ENCODE measurements around the gene ATP6V0C. TPM values are rescaled to one million over a fixed set of nuclear protein-coding genes. Genes with fewer than 3 reads are reported as not detected.

The ATP6V0C gene
- total RNA-seq, 1 donor: 18.8 TPM

- TF ChIP-seq CTCF (IDR thresholded peaks at IDR 0.05; ENCODE audit: extremely low read depth, low read depth, low read length): no peak
- peak; percentile 42 for DNase-seq (ENCODE audit: insufficient read length, low spot score, missing footprints)
- no peak overlapping the region for H3K27ac ChIP-seq (ENCODE audit: low read depth, low read length)
- H3K79me2 ChIP-seq (ENCODE audit: insufficient read depth, low read length): peaks cover 18% of the 10 kb centered on the region
- no peaks in the 10 kb centered on the region for H3K27me3 ChIP-seq (ENCODE audit: insufficient read depth, low read length)
- H3K4me1 ChIP-seq (ENCODE audit: insufficient read depth, low read length): peaks cover 10% of the 10 kb centered on the region
- no peak overlapping the region for H3K4me3 ChIP-seq (ENCODE audit: insufficient read depth, low read length)
- H2AFZ ChIP-seq (ENCODE audit: low read length): no peak overlapping the region
- H3K9me3 ChIP-seq (ENCODE audit: low read depth, low read length): no peaks in the 10 kb centered on the region
- H3K36me3 ChIP-seq (ENCODE audit: insufficient read depth, low read length): peaks cover 15% of the 10 kb centered on the region
- peaks cover 19% of the 10 kb centered on the region for H4K20me1 ChIP-seq (ENCODE audit: insufficient read depth, low read length)
- no peak overlapping the region for H3K4me2 ChIP-seq (ENCODE audit: insufficient read depth, low read length)
Observed at GRCh38 chr16:2493605-2494004, 20.1 kb upstream of the ATP6V0C start.

- H3K27me3 ChIP-seq (ENCODE audit: insufficient read depth, low read length): no peaks in the 10 kb centered on the region
- H4K20me1 ChIP-seq (ENCODE audit: insufficient read depth, low read length): peaks cover 22% of the 10 kb centered on the region
- peaks cover 10% of the 10 kb centered on the region for H3K4me1 ChIP-seq (ENCODE audit: insufficient read depth, low read length)
- H3K4me2 ChIP-seq (ENCODE audit: insufficient read depth, low read length): no peak overlapping the region
- peaks cover 15% of the 10 kb centered on the region for H3K36me3 ChIP-seq (ENCODE audit: insufficient read depth, low read length)
- no peaks in the 10 kb centered on the region for H3K9me3 ChIP-seq (ENCODE audit: low read depth, low read length)
- TF ChIP-seq CTCF (IDR thresholded peaks at IDR 0.05; ENCODE audit: extremely low read depth, low read depth, low read length): no peak
- H2AFZ ChIP-seq (ENCODE audit: low read length): no peak overlapping the region
- DNase-seq (ENCODE audit: insufficient read length, low spot score, missing footprints): no peak
- no peak overlapping the region for H3K4me3 ChIP-seq (ENCODE audit: insufficient read depth, low read length)
- H3K79me2 ChIP-seq (ENCODE audit: insufficient read depth, low read length): peaks cover 15% of the 10 kb centered on the region
- no peak overlapping the region for H3K27ac ChIP-seq (ENCODE audit: low read depth, low read length)
Observed at GRCh38 chr16:2494616-2495015, 19.1 kb upstream of the ATP6V0C start.

GRCh38 chr16:2495041-2495440 is 18.7 kb upstream of the ATP6V0C start:
- no peaks in the 10 kb centered on the region for H3K9me3 ChIP-seq (ENCODE audit: low read depth, low read length)
- TF ChIP-seq CTCF (IDR thresholded peaks at IDR 0.05; ENCODE audit: extremely low read depth, low read depth, low read length): no peak
- H4K20me1 ChIP-seq (ENCODE audit: insufficient read depth, low read length): peaks cover 18% of the 10 kb centered on the region
- H3K4me1 ChIP-seq (ENCODE audit: insufficient read depth, low read length): peaks cover 10% of the 10 kb centered on the region
- no peak overlapping the region for H3K4me2 ChIP-seq (ENCODE audit: insufficient read depth, low read length)
- peaks cover 11% of the 10 kb centered on the region for H3K79me2 ChIP-seq (ENCODE audit: insufficient read depth, low read length)
- no peak for DNase-seq (ENCODE audit: insufficient read length, low spot score, missing footprints)
- peaks cover 15% of the 10 kb centered on the region for H3K36me3 ChIP-seq (ENCODE audit: insufficient read depth, low read length)
- no peaks in the 10 kb centered on the region for H3K27me3 ChIP-seq (ENCODE audit: insufficient read depth, low read length)
- no peak overlapping the region for H2AFZ ChIP-seq (ENCODE audit: low read length)
- H3K4me3 ChIP-seq (ENCODE audit: insufficient read depth, low read length): no peak overlapping the region
- no peak overlapping the region for H3K27ac ChIP-seq (ENCODE audit: low read depth, low read length)

GRCh38 chr16:2496223-2497115 is 17.3 kb upstream of the ATP6V0C start:
- H3K4me3 ChIP-seq (ENCODE audit: insufficient read depth, low read length): no peak overlapping the region
- TF ChIP-seq CTCF (IDR thresholded peaks at IDR 0.05; ENCODE audit: extremely low read depth, low read depth, low read length): no peak
- no peak overlapping the region for H3K27ac ChIP-seq (ENCODE audit: low read depth, low read length)
- H4K20me1 ChIP-seq (ENCODE audit: insufficient read depth, low read length): peaks cover 21% of the 10 kb centered on the region
- no peaks in the 10 kb centered on the region for H3K27me3 ChIP-seq (ENCODE audit: insufficient read depth, low read length)
- peak; percentile 73 for DNase-seq (ENCODE audit: insufficient read length, low spot score, missing footprints)
- H3K9me3 ChIP-seq (ENCODE audit: low read depth, low read length): no peaks in the 10 kb centered on the region
- peaks cover 10% of the 10 kb centered on the region for H3K4me1 ChIP-seq (ENCODE audit: insufficient read depth, low read length)
- peaks cover 11% of the 10 kb centered on the region for H3K36me3 ChIP-seq (ENCODE audit: insufficient read depth, low read length)
- H3K79me2 ChIP-seq (ENCODE audit: insufficient read depth, low read length): peaks cover 2% of the 10 kb centered on the region
- no peak overlapping the region for H2AFZ ChIP-seq (ENCODE audit: low read length)
- no peak overlapping the region for H3K4me2 ChIP-seq (ENCODE audit: insufficient read depth, low read length)

Measured in osteoblast (primary cell).